Middle frontal gyrus (tissue), 1 donor: ENCODE data around the gene SLFN5.
"Not testable (repeated sequence)": the region's sequence is repeated elsewhere in the genome, so short reads cannot be mapped to it uniquely, and the experiment has no call there.

Experiments used
- DNase-seq: peaks from one replicate; pipeline ENCODE4 v3.0.0-alpha.2; 2015; ENCODE audit warnings: low spot score; ENCODE audit errors: extremely low spot score

Gene SLFN5

GRCh38 chr17:35242805-35243560, at the start of gene SLFN5:
TSS of gene SLFN5 (plus strand) at chr17:35243072. CDS start at chr17:35258691, 15,619 bp downstream.
- peak; percentile 57 for DNase-seq

- not testable (repeated sequence) for DNase-seq
Measured at GRCh38 chr17:35194001-35194400, 48.9 kb upstream of the SLFN5 start, which contains the start of gene SLC35G3. TSS of gene SLC35G3 (minus strand) at chr17:35194393. CDS start at chr17:35194307, 86 bp downstream.

- DNase-seq = not testable (repeated sequence)
Measured at GRCh38 chr17:35195062-35195461, 47.8 kb upstream of the SLFN5 start.

GRCh38 chr17:35202582-35202981, 40.3 kb upstream of the SLFN5 start:
- not testable (repeated sequence) for DNase-seq

GRCh38 chr17:35210741-35211140, 32.1 kb upstream of the SLFN5 start:
- DNase-seq = no peak

GRCh38 chr17:35212668-35213067, 30.2 kb upstream of the SLFN5 start:
- no peak for DNase-seq

- DNase-seq = no peak
Measured at GRCh38 chr17:35213412-35213940, 29.4 kb upstream of the SLFN5 start.

GRCh38 chr17:35214192-35214591, 28.7 kb upstream of the SLFN5 start:
- DNase-seq = no peak

DNA sequence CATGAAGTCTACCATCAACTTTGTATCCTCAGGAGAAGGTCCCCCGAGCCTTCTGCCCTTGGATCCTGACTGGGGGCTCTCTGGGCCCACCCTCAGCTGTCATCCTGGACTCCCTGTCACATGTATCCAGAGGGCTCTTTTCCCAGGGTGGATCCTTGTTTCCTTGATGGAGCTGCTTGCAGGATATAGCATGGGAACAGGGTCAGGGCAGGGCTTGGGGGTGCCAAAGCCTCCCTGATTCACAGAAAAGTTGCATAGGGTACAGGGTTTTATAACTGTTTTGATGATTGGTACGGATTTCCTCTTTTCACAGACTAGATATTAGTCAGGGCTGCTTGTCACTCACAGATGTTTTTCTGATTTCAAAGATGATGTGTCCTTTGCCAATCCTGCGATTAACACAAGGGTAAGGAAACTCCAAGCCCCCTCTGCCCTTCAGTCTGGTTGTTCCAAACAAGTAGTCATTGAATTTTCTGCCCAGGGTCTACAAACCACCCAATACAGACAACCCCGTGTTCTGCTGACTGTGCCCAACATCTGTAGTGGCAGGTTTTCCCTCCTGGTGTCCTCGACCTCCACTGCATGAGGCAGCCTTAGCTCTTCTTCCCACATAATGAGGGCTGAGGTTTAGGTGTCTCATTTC, 28.1 kb upstream of the SLFN5 start:
- DNase-seq = no peak

GRCh38 chr17:35217107-35217506, 25.8 kb upstream of the SLFN5 start:
- no peak for DNase-seq

DNA sequence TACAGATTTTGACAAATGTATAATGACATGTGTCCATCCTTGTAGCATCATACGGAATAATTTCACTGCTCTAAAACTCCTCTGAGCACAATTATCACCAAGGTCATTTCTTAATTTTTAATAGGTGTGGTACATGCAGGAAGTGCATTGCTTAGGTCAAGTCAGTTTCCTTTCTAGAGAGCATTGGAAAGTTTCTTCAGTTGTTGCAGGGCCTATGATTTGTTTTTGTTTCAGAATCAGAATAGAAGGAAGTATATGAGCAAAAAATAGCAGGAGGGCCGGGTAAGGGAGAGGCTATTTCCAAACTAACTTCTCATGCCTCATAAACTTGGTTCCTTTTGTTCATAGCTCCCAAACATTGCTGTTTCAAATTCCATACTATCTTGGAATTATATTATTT, 24.0 kb upstream of the SLFN5 start:
- DNase-seq = no peak

DNA sequence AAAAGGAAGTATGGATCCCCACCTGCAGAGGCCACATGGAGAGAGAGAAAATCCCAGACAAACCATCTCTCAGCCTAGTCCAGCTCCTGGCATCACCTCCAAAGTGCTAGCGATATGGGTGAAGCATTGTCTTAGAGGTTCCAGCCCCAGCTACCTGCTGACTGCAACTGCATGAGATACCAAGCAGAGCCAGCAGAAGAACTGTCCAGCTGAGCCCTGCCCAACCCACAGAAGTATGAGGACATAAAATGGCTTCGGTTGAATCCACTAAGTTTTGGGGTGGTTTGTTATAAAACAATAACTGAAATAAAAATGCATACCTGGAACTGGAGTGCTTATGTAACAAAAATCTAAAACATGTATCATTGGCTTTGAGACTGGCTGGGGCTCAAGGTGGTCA, 20.4 kb upstream of the SLFN5 start:
- no peak for DNase-seq

DNA sequence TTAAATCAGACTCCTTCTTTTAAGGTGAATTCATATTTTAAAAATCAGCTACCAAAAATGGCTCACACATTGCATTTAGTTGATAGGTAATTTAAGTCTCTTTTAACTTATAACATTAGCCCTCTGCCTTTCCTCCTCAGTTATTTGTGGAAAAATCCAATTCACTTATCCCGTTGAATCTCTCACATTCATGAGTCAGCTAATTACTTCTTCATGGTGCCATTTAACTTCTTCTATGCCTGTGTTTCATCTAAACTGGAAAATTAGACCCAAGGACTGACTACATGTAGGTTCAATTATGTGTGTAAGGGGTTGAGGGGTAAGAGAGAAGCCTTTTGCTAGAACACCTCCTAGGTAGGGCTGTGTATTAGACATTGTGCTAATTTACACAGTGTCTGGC, 18.4 kb upstream of the SLFN5 start:
- no peak for DNase-seq

- DNase-seq = no peak
Measured at GRCh38 chr17:35227546-35227945, 15.3 kb upstream of the SLFN5 start.

GRCh38 chr17:35229638-35230037, 13.2 kb upstream of the SLFN5 start:
- no peak for DNase-seq

DNA sequence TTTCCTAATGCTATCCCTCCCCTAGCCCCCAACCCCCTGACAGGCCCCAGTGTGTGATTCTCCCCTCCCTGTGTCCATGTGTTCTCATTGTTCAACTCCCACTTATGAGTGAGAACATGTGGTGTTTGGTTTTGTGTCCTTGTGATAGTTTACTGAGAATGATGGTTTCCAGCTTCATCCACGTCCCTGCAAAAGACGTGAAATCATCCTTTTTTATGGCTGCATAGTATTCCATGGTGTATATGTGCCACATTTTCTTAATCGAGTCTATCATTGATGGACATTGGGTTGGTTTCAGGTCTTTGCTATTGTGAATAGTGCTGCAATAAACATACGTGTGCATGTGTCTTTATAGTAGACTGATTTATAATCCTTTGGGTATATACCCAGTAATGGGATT, 8.6 kb upstream of the SLFN5 start:
- DNase-seq = not testable (repeated sequence)

DNA sequence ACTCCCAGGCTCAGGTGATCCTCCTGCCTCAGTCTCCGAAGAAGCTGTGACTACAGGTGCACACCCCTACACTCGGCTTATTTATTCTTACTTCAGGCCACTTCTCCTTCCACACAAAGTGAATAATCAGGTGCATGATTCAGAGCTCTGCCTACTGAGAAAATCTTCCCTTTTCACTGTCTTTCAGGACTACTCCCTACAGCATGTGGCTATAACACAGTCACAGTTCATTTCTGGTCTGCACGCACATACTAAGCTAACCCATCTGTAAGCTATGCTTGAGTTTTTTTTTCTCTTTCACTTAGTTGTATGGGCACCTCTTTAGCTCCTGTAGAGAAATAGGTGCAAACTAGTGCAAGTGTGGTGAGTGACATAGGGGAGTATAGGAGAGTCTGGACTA, 7.6 kb upstream of the SLFN5 start:
- no peak for DNase-seq

GRCh38 chr17:35235917-35236316, 7.0 kb upstream of the SLFN5 start:
- no peak for DNase-seq

GRCh38 chr17:35236821-35237220, 6.1 kb upstream of the SLFN5 start:
- no peak for DNase-seq

GRCh38 chr17:35238821-35239220, 4.1 kb upstream of the SLFN5 start:
- no peak for DNase-seq

DNA sequence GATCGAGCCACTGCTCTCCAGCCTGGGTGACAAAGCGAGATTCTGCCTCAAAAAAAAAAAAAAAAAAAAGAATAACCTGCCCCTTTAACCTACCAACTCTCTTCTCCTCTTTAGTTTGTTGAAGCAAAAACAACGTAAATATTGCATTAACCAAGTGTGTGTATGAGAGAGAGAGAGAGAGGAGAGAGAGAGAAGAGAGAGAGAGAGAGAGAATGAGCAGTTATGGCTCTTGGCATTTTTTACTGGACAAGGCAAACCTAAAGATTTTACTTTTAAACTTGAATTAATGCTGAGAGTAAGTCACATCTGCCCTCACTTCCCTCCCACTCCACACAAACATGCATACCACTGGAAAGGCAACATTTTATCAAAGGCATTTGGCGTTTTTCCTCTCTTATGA, 3.0 kb upstream of the SLFN5 start:
- DNase-seq = no peak

DNA sequence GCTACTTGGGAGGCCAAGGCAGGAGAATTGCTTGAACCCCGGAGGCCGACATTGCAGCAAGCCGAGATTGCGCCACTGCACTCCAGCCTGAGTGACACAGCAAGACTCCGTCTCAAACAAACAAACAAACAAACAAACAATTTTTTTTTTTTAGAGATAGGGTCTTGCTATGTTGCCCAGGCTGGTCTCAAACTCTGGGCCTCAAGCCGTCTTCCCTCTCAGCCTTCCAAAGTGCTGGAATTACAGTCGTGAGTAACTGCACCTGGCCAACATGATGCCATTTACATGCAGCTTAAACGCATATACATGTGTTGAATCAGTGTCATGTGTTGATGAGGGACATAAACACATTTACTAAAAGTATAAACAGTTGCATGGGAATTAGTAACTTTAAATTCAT, 2.0 kb upstream of the SLFN5 start:
- no peak for DNase-seq

GRCh38 chr17:35241520-35241919, 1.4 kb upstream of the SLFN5 start:
- DNase-seq = no peak
